Effector memory CD4-positive, alpha-beta T cell (primary cell): ENCODE data around the gene MS4A6E.

ENCODE experiments used
- DNase-seq, 3 donors: peaks; one replicate each; pipeline ENCODE4 v3.0.0-alpha.2; 2020
- H3K27ac ChIP-seq: 2 replicates; pipeline ENCODE4 v1.7.0; 2013; ENCODE audit warnings: mild to moderate bottlenecking, low read length, moderate library complexity; ENCODE audit not compliant: insufficient read depth, poor library complexity, severe bottlenecking
- H3K27me3 ChIP-seq: replicated peaks from 2 replicates; pipeline ENCODE4 v1.7.0; 2013; ENCODE audit warnings: mild to moderate bottlenecking, low read length; ENCODE audit not compliant: insufficient read depth, control insufficient read depth, poor library complexity, severe bottlenecking
- H3K36me3 ChIP-seq: 2 replicates; pipeline ENCODE4 v1.7.0; 2013; ENCODE audit warnings: mild to moderate bottlenecking, low read length, moderate library complexity; ENCODE audit not compliant: control insufficient read depth, insufficient read depth
- H3K4me1 ChIP-seq: 2 replicates; pipeline ENCODE4 v1.7.0; 2013; ENCODE audit warnings: low read length, mild to moderate bottlenecking; ENCODE audit not compliant: control insufficient read depth, insufficient read depth, poor library complexity, severe bottlenecking
- H3K4me3 ChIP-seq: 2 replicates; pipeline ENCODE4 v1.7.0; 2013; ENCODE audit warnings: low read length, low read depth, mild to moderate bottlenecking; ENCODE audit not compliant: insufficient read depth, poor library complexity, severe bottlenecking
- H3K9me3 ChIP-seq: 2 replicates; pipeline ENCODE4 v1.7.0; 2013; ENCODE audit warnings: mild to moderate bottlenecking, low read length, moderate library complexity; ENCODE audit not compliant: control insufficient read depth

Gene MS4A6E

GRCh38 chr11:60334005-60334620 is 7.1 kb downstream of the MS4A6E start:
- no peaks in the 10 kb centered on the region for H3K36me3 ChIP-seq
- no peaks in the 10 kb centered on the region for H3K9me3 ChIP-seq
- H3K4me1 ChIP-seq, result no peaks in the 10 kb centered on the region
- no peak overlapping the region for H3K27ac ChIP-seq
- H3K27me3 ChIP-seq, result no peaks in the 10 kb centered on the region
- DNase-seq, result peak; percentile 6 to 25 (median 7)
- H3K4me3 ChIP-seq, result no peak overlapping the region

GRCh38 chr11:60336767-60337391 is 9.8 kb downstream of the MS4A6E start:
- no peak for DNase-seq
- no peak overlapping the region for H3K27ac ChIP-seq
- H3K27me3 ChIP-seq, result no peaks in the 10 kb centered on the region
- H3K9me3 ChIP-seq, result no peaks in the 10 kb centered on the region
- H3K4me1 ChIP-seq, result no peaks in the 10 kb centered on the region
- no peak overlapping the region for H3K4me3 ChIP-seq
- H3K36me3 ChIP-seq, result no peaks in the 10 kb centered on the region

GRCh38 chr11:60338053-60338452 is 11.0 kb downstream of the MS4A6E start:
- Histone ChIP-seq H3K36me3 (no peaks in the 10 kb centered on the region), H3K4me1 (no peaks in the 10 kb centered on the region), H3K27me3 (no peaks in the 10 kb centered on the region), H3K9me3 (no peaks in the 10 kb centered on the region), H3K27ac (no peak overlapping the region), H3K4me3 (no peak overlapping the region)
- no peak for DNase-seq

GRCh38 chr11:60339356-60339755 is 12.3 kb downstream of the MS4A6E start:
- Histone ChIP-seq H3K4me3 (no peak overlapping the region), H3K27me3 (no peaks in the 10 kb centered on the region), H3K36me3 (no peaks in the 10 kb centered on the region), H3K27ac (no peak overlapping the region), H3K9me3 (no peaks in the 10 kb centered on the region), H3K4me1 (no peaks in the 10 kb centered on the region)
- no peak for DNase-seq

GRCh38 chr11:60343094-60343704 is 16.1 kb downstream of the MS4A6E start:
- H3K27me3 ChIP-seq, result no peaks in the 10 kb centered on the region
- H3K4me3 ChIP-seq, result no peak overlapping the region
- no peaks in the 10 kb centered on the region for H3K4me1 ChIP-seq
- no peaks in the 10 kb centered on the region for H3K9me3 ChIP-seq
- no peaks in the 10 kb centered on the region for H3K36me3 ChIP-seq
- DNase-seq, result no peak
- no peak overlapping the region for H3K27ac ChIP-seq

GRCh38 chr11:60344146-60344545 is 17.1 kb downstream of the MS4A6E start:
- Histone ChIP-seq H3K4me1 (no peaks in the 10 kb centered on the region), H3K27ac (no peak overlapping the region)

GRCh38 chr11:60345489-60345888 is 18.4 kb downstream of the MS4A6E start:
- DNase-seq, result no peak
- Histone ChIP-seq H3K4me3 (no peak overlapping the region), H3K9me3 (no peaks in the 10 kb centered on the region), H3K36me3 (no peaks in the 10 kb centered on the region), H3K4me1 (no peaks in the 10 kb centered on the region), H3K27me3 (no peaks in the 10 kb centered on the region), H3K27ac (no peak overlapping the region)

More at GRCh38 chr11:60344146-60344545, 17.1 kb downstream of the MS4A6E start:
- Histone ChIP-seq H3K27me3 (no peaks in the 10 kb centered on the region), H3K36me3 (no peaks in the 10 kb centered on the region), H3K4me3 (no peak overlapping the region), H3K9me3 (no peaks in the 10 kb centered on the region)
- DNase-seq, result no peak

GRCh38 chr11:60347084-60347797 is 20.2 kb downstream of the MS4A6E start:
- no peaks in the 10 kb centered on the region for H3K36me3 ChIP-seq
- no peak for DNase-seq
- no peak overlapping the region for H3K27ac ChIP-seq

GRCh38 chr11:60348116-60348515 is 21.1 kb downstream of the MS4A6E start:
- DNase-seq, result no peak
- Histone ChIP-seq H3K9me3 (no peaks in the 10 kb centered on the region), H3K4me3 (no peak overlapping the region), H3K27ac (no peak overlapping the region), H3K27me3 (no peaks in the 10 kb centered on the region), H3K36me3 (no peaks in the 10 kb centered on the region), H3K4me1 (no peaks in the 10 kb centered on the region)

More at GRCh38 chr11:60347084-60347797, 20.2 kb downstream of the MS4A6E start:
- no peak overlapping the region for H3K4me3 ChIP-seq
- H3K27me3 ChIP-seq, result no peaks in the 10 kb centered on the region
- H3K4me1 ChIP-seq, result no peaks in the 10 kb centered on the region
- no peaks in the 10 kb centered on the region for H3K9me3 ChIP-seq

GRCh38 chr11:60349990-60350389 is 22.9 kb downstream of the MS4A6E start:
- Histone ChIP-seq H3K27me3 (no peaks in the 10 kb centered on the region), H3K4me1 (no peaks in the 10 kb centered on the region), H3K9me3 (no peaks in the 10 kb centered on the region), H3K36me3 (no peaks in the 10 kb centered on the region), H3K27ac (no peak overlapping the region), H3K4me3 (no peak overlapping the region)
- no peak for DNase-seq
